Measurements from ENCODE around the gene HSD17B12. TPM values are rescaled to one million over a fixed set of nuclear protein-coding genes. Genes with fewer than 3 reads are reported as not detected.
A peak's percentile ranks its signal among the peaks of the same experiment; 100 is the strongest.

Gene HSD17B12
- total and polyA plus RNA-seq, 2 of the 13 experiments (the other 11 are each of a cell fraction or from before 2014, with no cell fraction given): 50.3 to 117 TPM

DNA sequence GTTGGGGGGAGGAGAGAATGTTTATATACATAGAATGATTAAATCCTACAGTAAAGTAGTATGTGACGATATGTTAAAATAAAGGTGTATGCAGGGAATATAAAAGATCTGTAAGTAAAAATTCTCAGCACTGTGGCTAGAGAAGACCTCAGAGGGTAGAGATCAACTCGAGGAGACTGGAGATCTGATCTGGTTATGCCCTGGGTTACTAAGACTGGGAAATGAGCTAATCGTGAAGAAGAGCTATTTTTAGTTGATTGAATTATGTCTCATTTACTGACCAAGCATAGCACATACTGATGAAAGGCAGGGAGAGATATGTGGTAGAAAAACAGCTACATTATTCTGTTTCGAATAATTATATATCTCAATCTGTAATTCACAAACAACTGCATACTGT is 157.3 kb downstream of the HSD17B12 start:
- Histone ChIP-seq H3K27ac (ENCODE audit: extremely low read length, insufficient read depth, low read length) (no peak overlapping the region), H3K27me3 (ENCODE audit: control insufficient read depth in 1 of 2, insufficient read depth in 2 of 2, low read length in 2 of 2) (no peaks in the 10 kb centered on the region), H2AFZ (ENCODE audit: low read length) (no peak overlapping the region), H3K9me3 (ENCODE audit: low read length) (no peaks in the 10 kb centered on the region), H3K4me2 (ENCODE audit: low read depth, low read length) (no peak overlapping the region), H3K9ac (ENCODE audit: insufficient read depth, low read depth, low read length) (no peak overlapping the region), H3K4me1 (ENCODE audit: insufficient read depth, low read length) (no peaks in the 10 kb centered on the region), H3K4me3 (replicated peaks in 1 of 3; ENCODE audit: insufficient read depth in 1 of 3, low read depth in 2 of 3, low read length in 3 of 3) (no peak overlapping the region), H3K79me2 (ENCODE audit: insufficient read depth, low read length) (peaks cover 2% of the 10 kb centered on the region), H4K20me1 (ENCODE audit: insufficient read depth, low read length) (no peaks in the 10 kb centered on the region), H3K36me3 (replicated peaks in 1 of 2; ENCODE audit: control insufficient read depth in 1 of 2, insufficient read depth in 2 of 2, low read length in 2 of 2) (peaks cover 1 to 39% of the 10 kb centered on the region in 2 experiments)
- ChIA-PET CTCF (ENCODE audit: low intra/inter-chr PET ratio, low total read pairs) (no interaction called here), POLR2A (no interaction called here)
- TSS peak; percentile 11 for BruUV-seq (replicated peaks)
- intact Hi-C loops (cut with micrococcal nuclease; ENCODE audit: unreplicated experiment) (no loop called here), in situ Hi-C loops (cut with HindIII; ENCODE audit: extremely low pct_ligation_motif_present, low pct_unique_long_range_greater_than_20kb) (no loop called here)
- DNase-seq (ENCODE audit: low spot score): no peak
- no peak for FAIRE-seq
- WGBS (ENCODE audit: low lambda C conversion rate): 95% methylated on average over 4 of the region's 4 CpGs
- no peak for ATAC-seq
- TF ChIP-seq IRF2 (CRISPR knock-in tag; IDR thresholded peaks at IDR 0.05) (no peak), ZNF549 (CRISPR knock-in tag; IDR thresholded peaks at IDR 0.05) (no peak), MTF1 (CRISPR knock-in tag; IDR thresholded peaks at IDR 0.05) (no peak), BORCS8-MEF2B (CRISPR knock-in tag; IDR thresholded peaks at IDR 0.05) (no peak), FOXK1 (CRISPR knock-in tag; IDR thresholded peaks at IDR 0.05; ENCODE audit: borderline replicate concordance, low read depth) (no peak), MED13 (CRISPR knock-in tag; IDR thresholded peaks at IDR 0.05) (no peak), REL (CRISPR knock-in tag; conservative IDR thresholded peaks at IDR 0.05) (no peak), HMG20A (CRISPR knock-in tag; IDR thresholded peaks at IDR 0.05; ENCODE audit: borderline replicate concordance) (no peak), MIER2 (CRISPR knock-in tag; IDR thresholded peaks at IDR 0.05) (no peak), GATA4 (IDR thresholded peaks at IDR 0.05; ENCODE audit: borderline replicate concordance, low read depth) (no peak), SAFB2 (CRISPR knock-in tag; IDR thresholded peaks at IDR 0.05; ENCODE audit: borderline replicate concordance, low read depth) (no peak), ZNF839 (CRISPR knock-in tag; IDR thresholded peaks at IDR 0.05; ENCODE audit: borderline replicate concordance) (no peak), SNRNP70 (IDR thresholded peaks at IDR 0.05; ENCODE audit: low read depth, low read length) (no peak), NFKB2 (CRISPR knock-in tag; IDR thresholded peaks at IDR 0.05; ENCODE audit: borderline replicate concordance) (no peak)
- TF ChIP-seq, protein P1, sequence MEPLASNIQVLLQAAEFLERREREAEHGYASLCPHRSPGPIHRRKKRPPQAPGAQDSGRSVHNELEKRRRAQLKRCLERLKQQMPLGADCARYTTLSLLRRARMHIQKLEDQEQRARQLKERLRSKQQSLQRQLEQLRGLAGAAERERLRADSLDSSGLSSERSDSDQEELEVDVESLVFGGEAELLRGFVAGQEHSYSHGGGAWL (CRISPR knock-in tag; IDR thresholded peaks at IDR 0.05): no peak
- TF ChIP-seq, protein P2, sequence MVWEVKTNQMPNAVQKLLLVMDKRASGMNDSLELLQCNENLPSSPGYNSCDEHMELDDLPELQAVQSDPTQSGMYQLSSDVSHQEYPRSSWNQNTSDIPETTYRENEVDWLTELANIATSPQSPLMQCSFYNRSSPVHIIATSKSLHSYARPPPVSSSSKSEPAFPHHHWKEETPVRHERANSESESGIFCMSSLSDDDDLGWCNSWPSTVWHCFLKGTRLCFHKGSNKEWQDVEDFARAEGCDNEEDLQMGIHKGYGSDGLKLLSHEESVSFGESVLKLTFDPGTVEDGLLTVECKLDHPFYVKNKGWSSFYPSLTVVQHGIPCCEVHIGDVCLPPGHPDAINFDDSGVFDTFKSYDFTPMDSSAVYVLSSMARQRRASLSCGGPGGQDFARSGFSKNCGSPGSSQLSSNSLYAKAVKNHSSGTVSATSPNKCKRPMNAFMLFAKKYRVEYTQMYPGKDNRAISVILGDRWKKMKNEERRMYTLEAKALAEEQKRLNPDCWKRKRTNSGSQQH (CRISPR knock-in tag; IDR thresholded peaks at IDR 0.05; ENCODE audit: low read depth): no peak
- TF ChIP-seq, protein P3, sequence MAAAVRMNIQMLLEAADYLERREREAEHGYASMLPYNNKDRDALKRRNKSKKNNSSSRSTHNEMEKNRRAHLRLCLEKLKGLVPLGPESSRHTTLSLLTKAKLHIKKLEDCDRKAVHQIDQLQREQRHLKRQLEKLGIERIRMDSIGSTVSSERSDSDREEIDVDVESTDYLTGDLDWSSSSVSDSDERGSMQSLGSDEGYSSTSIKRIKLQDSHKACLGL (CRISPR knock-in tag; IDR thresholded peaks at IDR 0.05): no peak
- TF ChIP-seq, protein P4, sequence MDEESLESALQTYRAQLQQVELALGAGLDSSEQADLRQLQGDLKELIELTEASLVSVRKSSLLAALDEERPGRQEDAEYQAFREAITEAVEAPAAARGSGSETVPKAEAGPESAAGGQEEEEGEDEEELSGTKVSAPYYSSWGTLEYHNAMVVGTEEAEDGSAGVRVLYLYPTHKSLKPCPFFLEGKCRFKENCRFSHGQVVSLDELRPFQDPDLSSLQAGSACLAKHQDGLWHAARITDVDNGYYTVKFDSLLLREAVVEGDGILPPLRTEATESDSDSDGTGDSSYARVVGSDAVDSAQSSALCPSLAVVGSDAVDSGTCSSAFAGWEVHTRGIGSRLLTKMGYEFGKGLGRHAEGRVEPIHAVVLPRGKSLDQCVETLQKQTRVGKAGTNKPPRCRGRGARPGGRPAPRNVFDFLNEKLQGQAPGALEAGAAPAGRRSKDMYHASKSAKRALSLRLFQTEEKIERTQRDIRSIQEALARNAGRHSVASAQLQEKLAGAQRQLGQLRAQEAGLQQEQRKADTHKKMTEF (CRISPR knock-in tag; IDR thresholded peaks at IDR 0.05): no peak
- TF ChIP-seq, protein P5, sequence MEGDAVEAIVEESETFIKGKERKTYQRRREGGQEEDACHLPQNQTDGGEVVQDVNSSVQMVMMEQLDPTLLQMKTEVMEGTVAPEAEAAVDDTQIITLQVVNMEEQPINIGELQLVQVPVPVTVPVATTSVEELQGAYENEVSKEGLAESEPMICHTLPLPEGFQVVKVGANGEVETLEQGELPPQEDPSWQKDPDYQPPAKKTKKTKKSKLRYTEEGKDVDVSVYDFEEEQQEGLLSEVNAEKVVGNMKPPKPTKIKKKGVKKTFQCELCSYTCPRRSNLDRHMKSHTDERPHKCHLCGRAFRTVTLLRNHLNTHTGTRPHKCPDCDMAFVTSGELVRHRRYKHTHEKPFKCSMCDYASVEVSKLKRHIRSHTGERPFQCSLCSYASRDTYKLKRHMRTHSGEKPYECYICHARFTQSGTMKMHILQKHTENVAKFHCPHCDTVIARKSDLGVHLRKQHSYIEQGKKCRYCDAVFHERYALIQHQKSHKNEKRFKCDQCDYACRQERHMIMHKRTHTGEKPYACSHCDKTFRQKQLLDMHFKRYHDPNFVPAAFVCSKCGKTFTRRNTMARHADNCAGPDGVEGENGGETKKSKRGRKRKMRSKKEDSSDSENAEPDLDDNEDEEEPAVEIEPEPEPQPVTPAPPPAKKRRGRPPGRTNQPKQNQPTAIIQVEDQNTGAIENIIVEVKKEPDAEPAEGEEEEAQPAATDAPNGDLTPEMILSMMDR (CRISPR knock-in tag; IDR thresholded peaks at IDR 0.05): no peak
